Psoas muscle (tissue), 8 donors: Measurements from ENCODE around the gene BBC3. TPM values are rescaled to one million over a fixed set of nuclear protein-coding genes. Genes with fewer than 3 reads are reported as not detected.
A peak's percentile ranks its signal among the peaks of the same experiment; 100 is the strongest.
"Not testable (repeated sequence)": the region's sequence is repeated elsewhere in the genome, so short reads cannot be mapped to it uniquely, and the experiment has no call there.

Source experiments
- ATAC-seq, 4 donors: fragments of 200-7000 bp; cut with Tn5 transposase; one replicate each; pipeline ENCODE4 v1.9.1; 2020; ENCODE audit warnings: moderate library complexity in 3 of 4, mild to moderate bottlenecking in 2 of 4
- DNase-seq, 2 donors: peaks; one replicate each; pipeline ENCODE4 v3.0.0-alpha.2; 2020
- H3K27ac ChIP-seq: fragments of 200-600 bp; one replicate; pipeline ENCODE4 v1.8.0; 2022
- H3K27me3 ChIP-seq, 3 donors: fragments of 200-600 bp in 1 of 3; one replicate each; pipeline versions ENCODE4 v1.6.1 to v1.8.0; 2013 to 2022; ENCODE audit warnings: low read length in 2 of 3, mild to moderate bottlenecking in 2 of 3, moderate library complexity in 1 of 3; ENCODE audit not compliant: insufficient read depth in 3 of 3
- H3K36me3 ChIP-seq, 2 donors: fragments of 200-600 bp in 1 of 2; one replicate each; pipeline versions ENCODE4 v1.6.1 to v1.8.0; 2013 to 2022; ENCODE audit warnings: low read depth in 1 of 2, mild to moderate bottlenecking in 1 of 2, moderate library complexity in 1 of 2; ENCODE audit not compliant: insufficient read depth in 1 of 2
- H3K4me1 ChIP-seq: fragments of 200-600 bp; one replicate; pipeline ENCODE4 v1.8.0; 2022
- H3K4me3 ChIP-seq: fragments of 200-600 bp; one replicate; pipeline ENCODE4 v1.8.0; 2022; ENCODE audit warnings: mild to moderate bottlenecking
- H3K9me3 ChIP-seq: fragments of 200-600 bp; one replicate; pipeline ENCODE4 v1.8.0; 2022
- WGBS, 3 donors: extraction: QIAGEN DNeasy Blood & Tissue Kit; methylation state at CpG; one replicate each; pipeline versions ENCODE4 v1.1.6 to v1.1.7; 2013; 5-methylcytosine and 5-hydroxymethylcytosine counted together
- intact Hi-C, 2 donors: fragments of 100-400 bp; cut with DNase I; formaldehyde crosslinking; loops; one replicate each; pipeline versions ENCODE4 v1.11.0 to v1.14.2; 2022
- polyA plus RNA-seq, 3 donors: library from polyadenylated mRNA; stranded (reverse); fragments of 200-250 nt; gene quantifications; one replicate each; pipeline ENCODE4 v1.2.3, GENCODE V29; 2013
- total RNA-seq, 4 donors: library from RNA; stranded (reverse); fragmentation: NEBNext Ultra II Directional in 2 of 4; extraction: Animal tissue kit (Norgen Biotek cat#: 25700) in 2 of 4; gene quantifications; one replicate each; pipeline versions ENCODE4 v1.2.1 to v1.2.4, GENCODE V29; 2021 to 2023
- TF ChIP-seq, protein P1 (sequence below): fragments of 200-600 bp; IDR thresholded peaks from one replicate; pipeline ENCODE4 v1.8.0; 2022; ENCODE audit warnings: antibody characterized with exemption
- donor health status: healthy with polysubstance abuse.
- donor health status: DM: no; HTN: no; CAD: no; lungs with moderate emphysema.
- donor health status: Bipolar disorder and iron deficiency.
- donor health status: healthy.
- donor health status: DM: yes; HTN: yes; CAD: no.
- donor health status: DM: no; HTN: no; CAD: no.
- donor health status: DM: no; HTN: no; CAD: no.
- donor health status: DM: yes; HTN: yes; CAD: no.

Gene BBC3
- total and polyA plus RNA-seq, 7 donors: 2.7 to 32.5 (median 3.0) TPM

DNA sequence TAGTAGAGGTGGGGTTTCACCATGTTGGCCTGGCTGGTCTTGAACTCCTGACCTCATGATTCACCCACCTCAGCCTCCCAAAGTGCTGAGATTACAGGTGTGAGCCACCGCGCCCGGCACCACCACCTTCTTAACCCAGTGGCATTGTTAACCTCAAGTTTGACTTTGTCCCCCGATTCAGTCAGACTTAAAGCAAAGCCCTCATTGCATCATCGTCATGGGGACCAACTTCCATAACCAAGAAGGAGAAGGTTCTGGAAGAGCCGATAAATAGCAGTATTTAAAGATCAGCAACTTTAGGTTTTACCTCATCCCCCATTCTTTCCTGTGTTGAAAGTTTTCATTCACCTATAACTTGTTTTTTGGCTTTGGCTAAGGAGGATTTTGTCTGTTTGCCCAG is 37.0 kb upstream of the BBC3 start:
- no peaks in the 10 kb centered on the region for H3K27me3 ChIP-seq
- peaks cover 18 to 81% of the 10 kb centered on the region in 2 donors for H3K36me3 ChIP-seq
- TF ChIP-seq, protein P1, sequence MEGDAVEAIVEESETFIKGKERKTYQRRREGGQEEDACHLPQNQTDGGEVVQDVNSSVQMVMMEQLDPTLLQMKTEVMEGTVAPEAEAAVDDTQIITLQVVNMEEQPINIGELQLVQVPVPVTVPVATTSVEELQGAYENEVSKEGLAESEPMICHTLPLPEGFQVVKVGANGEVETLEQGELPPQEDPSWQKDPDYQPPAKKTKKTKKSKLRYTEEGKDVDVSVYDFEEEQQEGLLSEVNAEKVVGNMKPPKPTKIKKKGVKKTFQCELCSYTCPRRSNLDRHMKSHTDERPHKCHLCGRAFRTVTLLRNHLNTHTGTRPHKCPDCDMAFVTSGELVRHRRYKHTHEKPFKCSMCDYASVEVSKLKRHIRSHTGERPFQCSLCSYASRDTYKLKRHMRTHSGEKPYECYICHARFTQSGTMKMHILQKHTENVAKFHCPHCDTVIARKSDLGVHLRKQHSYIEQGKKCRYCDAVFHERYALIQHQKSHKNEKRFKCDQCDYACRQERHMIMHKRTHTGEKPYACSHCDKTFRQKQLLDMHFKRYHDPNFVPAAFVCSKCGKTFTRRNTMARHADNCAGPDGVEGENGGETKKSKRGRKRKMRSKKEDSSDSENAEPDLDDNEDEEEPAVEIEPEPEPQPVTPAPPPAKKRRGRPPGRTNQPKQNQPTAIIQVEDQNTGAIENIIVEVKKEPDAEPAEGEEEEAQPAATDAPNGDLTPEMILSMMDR: no peak
- H3K4me3 ChIP-seq: no peak overlapping the region
- DNase-seq (no peak), ATAC-seq (no peak)
- H3K4me1 ChIP-seq: peaks cover 8% of the 10 kb centered on the region
- 75 to 86% (median 81%) methylated on average over 6 of the region's 6 CpGs for WGBS, 3 donors
- peak overlapping the region; percentile 64 for H3K27ac ChIP-seq
- no peaks in the 10 kb centered on the region for H3K9me3 ChIP-seq
- intact Hi-C loops: no loop called here

DNA sequence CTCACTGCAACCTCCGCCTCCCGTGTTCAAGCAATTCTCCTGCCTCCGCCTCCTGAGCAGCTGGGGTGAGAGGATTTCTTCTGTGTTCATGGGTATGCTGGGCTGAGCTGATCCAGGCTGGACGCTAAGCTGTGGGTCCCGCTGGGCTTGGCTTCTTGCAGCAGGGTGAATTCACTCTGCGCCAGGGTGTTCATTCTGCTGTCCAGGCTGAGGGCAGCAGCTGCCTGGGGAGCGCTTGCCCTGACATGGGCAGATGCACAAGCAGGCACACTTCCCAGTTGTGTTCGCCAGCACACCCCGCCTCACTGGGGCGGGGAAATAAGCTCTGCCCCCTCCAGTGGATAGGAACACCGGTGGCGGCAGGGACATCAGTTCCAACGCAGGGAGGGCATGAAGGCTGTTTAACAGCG is 36.4 kb upstream of the BBC3 start:
- peaks cover 8% of the 10 kb centered on the region for H3K4me1 ChIP-seq
- no peaks in the 10 kb centered on the region for H3K27me3 ChIP-seq
- intact Hi-C loops: no loop called here
- peak overlapping the region; percentile 64 for H3K27ac ChIP-seq
- DNase-seq (peak; percentile 49 to 84), ATAC-seq (peak; percentile 79 to 94 (median 90))
- TF ChIP-seq, protein P1: no peak
- no peaks in the 10 kb centered on the region for H3K9me3 ChIP-seq
- H3K4me3 ChIP-seq: no peak overlapping the region
- WGBS, 3 donors: 21 to 34% (median 29%) methylated on average over 14 of the region's 14 CpGs
- peaks cover 18 to 88% of the 10 kb centered on the region in 2 donors for H3K36me3 ChIP-seq

DNA sequence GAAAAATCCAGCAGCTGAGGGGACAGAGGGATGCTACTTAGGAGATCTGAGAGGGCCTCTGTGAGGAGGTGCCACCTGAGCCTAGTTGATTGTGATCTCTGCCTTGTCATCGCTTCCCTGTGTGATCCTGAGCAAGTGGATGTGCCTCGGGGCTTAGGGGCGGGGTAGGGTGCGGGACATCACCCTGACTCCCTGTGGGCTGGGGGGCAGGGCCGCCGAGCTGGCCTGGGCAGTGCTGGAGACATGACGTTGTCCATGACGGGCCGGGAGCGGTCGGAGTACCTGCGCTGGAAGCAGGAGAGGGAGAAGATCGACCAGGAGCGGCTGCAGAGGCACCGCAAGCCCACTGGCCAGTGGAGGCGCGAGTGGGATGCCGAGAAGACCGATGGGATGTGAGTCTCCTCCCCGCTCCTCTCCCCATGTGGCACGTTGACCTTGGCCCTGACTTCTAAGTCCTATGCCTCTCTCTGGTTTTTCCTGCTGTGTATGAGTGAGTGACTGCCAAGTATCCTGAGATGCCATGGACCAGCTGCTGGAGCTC is 35.5 kb upstream of the BBC3 start:
- 77 to 83% (median 78%) methylated on average over 21 of the region's 21 CpGs for WGBS, 3 donors
- intact Hi-C loops: no loop called here

DNA sequence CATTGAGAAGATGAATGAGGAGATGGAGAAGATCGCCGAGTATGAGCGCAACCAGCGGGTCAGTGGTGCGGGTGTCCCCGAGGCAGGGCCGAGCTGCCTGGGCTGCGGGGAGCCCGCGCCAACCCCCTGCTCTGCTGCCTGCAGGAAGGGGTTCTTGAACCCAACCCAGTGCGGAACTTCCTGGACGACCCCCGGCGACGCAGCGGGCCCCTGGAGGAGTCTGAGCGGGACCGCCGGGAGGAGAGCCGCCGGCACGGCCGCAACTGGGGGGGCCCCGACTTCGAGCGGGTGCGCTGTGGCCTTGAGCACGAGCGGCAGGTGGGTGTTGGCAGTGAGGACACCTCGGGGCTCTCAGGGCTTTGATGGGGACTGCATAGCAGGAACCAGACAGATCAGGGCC is 33.6 kb upstream of the BBC3 start:
- no peak for DNase-seq
- Histone ChIP-seq H3K9me3 (no peaks in the 10 kb centered on the region), H3K36me3 (peaks cover 7 to 89% of the 10 kb centered on the region in 2 donors), H3K27ac (no peak overlapping the region), H3K4me3 (no peak overlapping the region), H3K4me1 (peaks cover 8% of the 10 kb centered on the region), H3K27me3 (no peaks in the 10 kb centered on the region)
- intact Hi-C loops: no loop called here
- ATAC-seq: no peak
- 94 to 96% (median 95%) methylated on average over 28 to 30 of the region's 30 CpGs for WGBS, 3 donors
- TF ChIP-seq, protein P1: no peak

More for the DNA sequence above, 35.5 kb upstream of the BBC3 start:
- no peak overlapping the region for H3K4me3 ChIP-seq
- peaks cover 13 to 89% of the 10 kb centered on the region in 2 donors for H3K36me3 ChIP-seq
- peak overlapping the region; percentile 64 for H3K27ac ChIP-seq
- ATAC-seq: no peak
- no peak for DNase-seq
- TF ChIP-seq, protein P1: no peak
- no peaks in the 10 kb centered on the region for H3K9me3 ChIP-seq
- no peaks in the 10 kb centered on the region for H3K27me3 ChIP-seq
- H3K4me1 ChIP-seq: peaks cover 8% of the 10 kb centered on the region

DNA sequence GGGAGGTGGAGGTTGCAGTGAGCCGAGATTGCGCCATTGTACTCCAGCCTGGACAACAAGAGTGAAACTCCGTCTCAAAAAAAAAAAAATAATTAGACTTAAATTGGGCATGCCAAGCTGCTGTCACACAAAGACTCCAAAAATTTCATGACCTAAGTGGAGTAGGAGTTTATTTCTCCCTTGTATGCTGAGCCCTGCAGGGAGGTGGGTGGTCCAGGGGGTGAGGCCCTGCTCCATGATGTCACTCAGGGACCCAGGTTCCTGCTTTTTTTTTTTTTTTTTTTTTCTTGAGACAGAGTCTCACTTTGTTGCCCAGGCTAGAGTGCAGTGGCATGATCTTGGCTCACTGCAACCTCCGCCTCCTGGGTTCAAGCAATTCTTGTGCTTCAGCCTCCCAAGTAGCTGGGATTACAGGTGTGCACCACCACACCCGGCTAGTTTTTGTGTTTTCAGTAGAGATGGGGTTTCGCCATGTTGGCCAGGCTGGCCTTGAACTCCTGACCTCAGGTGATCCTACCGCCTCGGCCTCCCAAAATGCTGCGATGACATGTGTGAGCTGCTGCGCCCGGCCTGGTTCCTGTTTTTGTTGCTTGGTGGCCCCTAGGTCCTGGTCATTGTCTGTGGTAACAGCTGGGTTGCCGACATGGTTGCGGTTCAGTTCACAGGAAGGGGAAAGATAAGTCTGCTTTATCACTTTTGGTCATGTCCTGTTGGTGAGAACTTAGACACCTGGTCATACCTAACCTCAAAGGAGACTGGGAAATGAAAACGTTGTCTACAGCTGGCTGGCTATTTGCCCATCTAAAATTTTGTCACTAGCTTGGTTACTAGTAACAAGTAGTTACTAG is 31.2 kb upstream of the BBC3 start:
- WGBS, 3 donors: 81 to 88% (median 85%) methylated on average over 14 of the region's 14 CpGs
- intact Hi-C loops, H3K4me3 ChIP-seq: not testable (repeated sequence)

More for the DNA sequence above, 31.2 kb upstream of the BBC3 start:
- H3K9me3 ChIP-seq, H3K27ac ChIP-seq, DNase-seq, H3K27me3 ChIP-seq, ATAC-seq: not testable (repeated sequence)
- Histone ChIP-seq H3K36me3 (peaks cover 7 to 87% of the 10 kb centered on the region in 2 donors), H3K4me1 (peaks cover 21% of the 10 kb centered on the region)
